SK-N-SH treated with all-trans-retinoic acid at 6 μM for 48 hours (cell line): ENCODE data around the gene EXOC4.
"Not testable (repeated sequence)": the region's sequence is repeated elsewhere in the genome, so short reads cannot be mapped to it uniquely, and the experiment has no call there.

Experiments used
- ATAC-seq: fragments of 200-7000 bp; cut with Tn5 transposase; 3 replicates; pipeline ENCODE4 v1.9.1; 2020; ENCODE audit warnings: mild to moderate bottlenecking, moderate library complexity
- ARNTL ChIP-seq: fragments of 450-650 bp; formaldehyde crosslinking; IDR thresholded peaks from 2 replicates; pipeline ENCODE4 v1.5.0; 2020; ENCODE audit warnings: low read depth, mild to moderate bottlenecking, moderate library complexity, borderline replicate concordance
- BACH2 ChIP-seq: fragments of 250-450 bp; sonication (Bioruptor Pico); IDR thresholded peaks from 2 replicates; pipeline ENCODE4 v1.9.0; 2021; ENCODE audit warnings: mild to moderate bottlenecking, borderline replicate concordance
- CSDC2 ChIP-seq: fragments of 250-450 bp; sonication (Bioruptor Pico); IDR thresholded peaks from 2 replicates; pipeline ENCODE4 v1.5.0; 2020; ENCODE audit warnings: mild to moderate bottlenecking, moderate library complexity
- GLIS3 ChIP-seq: fragments of 250-450 bp; sonication (Bioruptor Pico); IDR thresholded peaks from 2 replicates; pipeline ENCODE4 v1.5.0; 2020; ENCODE audit warnings: mild to moderate bottlenecking, moderate library complexity
- ISL1 ChIP-seq: fragments of 250-450 bp; sonication (Bioruptor Pico); IDR thresholded peaks from 2 replicates; pipeline ENCODE4 v2.1.2; 2022; ENCODE audit warnings: mild to moderate bottlenecking, moderate library complexity
- OSR1 ChIP-seq: fragments of 250-450 bp; sonication (Bioruptor Pico); IDR thresholded peaks from 2 replicates; pipeline ENCODE4 v1.8.0; 2022; ENCODE audit warnings: moderate library complexity, mild to moderate bottlenecking, inconsistent platforms
- PPARA ChIP-seq: fragments of 250-450 bp; sonication (Bioruptor Pico); IDR thresholded peaks from 2 replicates; pipeline ENCODE4 v1.5.0; 2020; ENCODE audit warnings: mild to moderate bottlenecking, borderline replicate concordance
- RARB ChIP-seq: fragments of 250-450 bp; sonication (Bioruptor Pico); IDR thresholded peaks from 2 replicates; pipeline ENCODE4 v1.8.0; 2021; ENCODE audit warnings: mild to moderate bottlenecking, moderate library complexity
- SNAI2 ChIP-seq: fragments of 250-450 bp; sonication (Bioruptor Pico); IDR thresholded peaks from 2 replicates; pipeline ENCODE4 v1.5.0; 2020; ENCODE audit warnings: mild to moderate bottlenecking, moderate library complexity
- TOX ChIP-seq: fragments of 250-450 bp; sonication (Bioruptor Pico); IDR thresholded peaks from 2 replicates; pipeline ENCODE4 v1.8.0; 2021; ENCODE audit warnings: mild to moderate bottlenecking, moderate library complexity, borderline replicate concordance
- ZFP30 ChIP-seq: fragments of 450-650 bp; formaldehyde crosslinking; IDR thresholded peaks from 2 replicates; pipeline ENCODE4 v1.5.0; 2022; ENCODE audit warnings: mild to moderate bottlenecking, moderate library complexity
- ZNF565 ChIP-seq: fragments of 450-650 bp; formaldehyde crosslinking; conservative IDR thresholded peaks from 2 replicates; pipeline ENCODE4 v1.5.0; 2020; ENCODE audit warnings: low read depth, mild to moderate bottlenecking, moderate library complexity
- ZNF70 ChIP-seq: fragments of 450-650 bp; formaldehyde crosslinking; IDR thresholded peaks from 2 replicates; pipeline ENCODE4 v1.5.0; 2020; ENCODE audit warnings: mild to moderate bottlenecking, moderate library complexity
- ZNF8 ChIP-seq: fragments of 450-650 bp; formaldehyde crosslinking; IDR thresholded peaks from 2 replicates; pipeline ENCODE4 v1.5.0; 2020; ENCODE audit warnings: mild to moderate bottlenecking, moderate library complexity
- TF ChIP-seq, protein P1 (sequence below): fragments of 250-450 bp; sonication (Bioruptor Pico); IDR thresholded peaks from 2 replicates; pipeline ENCODE4 v1.5.1; 2020; ENCODE audit warnings: low read depth, mild to moderate bottlenecking, moderate library complexity
- TF ChIP-seq, protein P2 (sequence below): fragments of 250-450 bp; sonication (Bioruptor Pico); IDR thresholded peaks from 2 replicates; pipeline ENCODE4 v1.5.1; 2021; ENCODE audit warnings: mild to moderate bottlenecking, moderate library complexity
- TF ChIP-seq, protein P3 (sequence below): fragments of 250-450 bp; sonication (Bioruptor Pico); IDR thresholded peaks from 2 replicates; pipeline ENCODE4 v1.8.0; 2021; ENCODE audit warnings: low read depth, mild to moderate bottlenecking, moderate library complexity, borderline replicate concordance
- TF ChIP-seq, protein P4 (sequence below): fragments of 250-450 bp; sonication (Bioruptor Pico); IDR thresholded peaks from 2 replicates; pipeline ENCODE4 v1.5.0; 2020; ENCODE audit warnings: mild to moderate bottlenecking, moderate library complexity
- TF ChIP-seq, protein P5 (sequence below): fragments of 250-450 bp; sonication (Bioruptor Pico); IDR thresholded peaks from 2 replicates; pipeline ENCODE4 v1.8.0; 2020; ENCODE audit warnings: mild to moderate bottlenecking, moderate library complexity, borderline replicate concordance

The EXOC4 gene

DNA sequence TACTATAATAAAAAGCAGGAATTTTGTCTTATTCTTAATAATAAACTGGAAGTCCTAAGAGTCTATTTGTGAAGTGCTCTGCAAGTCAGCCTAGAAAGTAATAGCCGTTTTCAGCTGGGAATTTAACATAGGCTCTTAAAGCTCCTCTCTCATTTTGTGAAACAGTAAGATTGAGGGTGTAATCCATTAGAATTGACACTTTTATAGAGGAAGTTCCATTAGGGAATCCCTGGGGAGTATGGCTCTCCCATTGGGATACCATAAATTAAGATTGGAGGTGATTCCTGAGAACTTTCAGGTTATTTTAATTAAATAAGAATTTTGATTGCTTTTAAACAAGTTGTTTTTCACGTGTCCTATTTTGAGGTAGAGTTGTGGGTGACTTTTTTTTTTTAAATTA lies 68.0 kb downstream of the EXOC4 start (continued):
- TF ChIP-seq, protein P1, sequence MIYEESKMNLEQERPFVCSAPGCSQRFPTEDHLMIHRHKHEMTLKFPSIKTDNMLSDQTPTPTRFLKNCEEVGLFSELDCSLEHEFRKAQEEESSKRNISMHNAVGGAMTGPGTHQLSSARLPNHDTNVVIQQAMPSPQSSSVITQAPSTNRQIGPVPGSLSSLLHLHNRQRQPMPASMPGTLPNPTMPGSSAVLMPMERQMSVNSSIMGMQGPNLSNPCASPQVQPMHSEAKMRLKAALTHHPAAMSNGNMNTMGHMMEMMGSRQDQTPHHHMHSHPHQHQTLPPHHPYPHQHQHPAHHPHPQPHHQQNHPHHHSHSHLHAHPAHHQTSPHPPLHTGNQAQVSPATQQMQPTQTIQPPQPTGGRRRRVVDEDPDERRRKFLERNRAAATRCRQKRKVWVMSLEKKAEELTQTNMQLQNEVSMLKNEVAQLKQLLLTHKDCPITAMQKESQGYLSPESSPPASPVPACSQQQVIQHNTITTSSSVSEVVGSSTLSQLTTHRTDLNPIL, result no peak
- TF ChIP-seq ZNF70 (CRISPR knock-in tag), result no peak
- TF ChIP-seq, protein P2, sequence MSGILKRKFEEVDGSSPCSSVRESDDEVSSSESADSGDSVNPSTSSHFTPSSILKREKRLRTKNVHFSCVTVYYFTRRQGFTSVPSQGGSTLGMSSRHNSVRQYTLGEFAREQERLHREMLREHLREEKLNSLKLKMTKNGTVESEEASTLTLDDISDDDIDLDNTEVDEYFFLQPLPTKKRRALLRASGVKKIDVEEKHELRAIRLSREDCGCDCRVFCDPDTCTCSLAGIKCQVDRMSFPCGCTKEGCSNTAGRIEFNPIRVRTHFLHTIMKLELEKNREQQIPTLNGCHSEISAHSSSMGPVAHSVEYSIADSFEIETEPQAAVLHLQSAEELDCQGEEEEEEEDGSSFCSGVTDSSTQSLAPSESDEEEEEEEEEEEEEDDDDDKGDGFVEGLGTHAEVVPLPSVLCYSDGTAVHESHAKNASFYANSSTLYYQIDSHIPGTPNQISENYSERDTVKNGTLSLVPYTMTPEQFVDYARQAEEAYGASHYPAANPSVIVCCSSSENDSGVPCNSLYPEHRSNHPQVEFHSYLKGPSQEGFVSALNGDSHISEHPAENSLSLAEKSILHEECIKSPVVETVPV, result no peak
- no peak for TF ChIP-seq OSR1 (CRISPR knock-in tag)
- no peak for TF ChIP-seq SNAI2 (CRISPR knock-in tag)

DNA sequence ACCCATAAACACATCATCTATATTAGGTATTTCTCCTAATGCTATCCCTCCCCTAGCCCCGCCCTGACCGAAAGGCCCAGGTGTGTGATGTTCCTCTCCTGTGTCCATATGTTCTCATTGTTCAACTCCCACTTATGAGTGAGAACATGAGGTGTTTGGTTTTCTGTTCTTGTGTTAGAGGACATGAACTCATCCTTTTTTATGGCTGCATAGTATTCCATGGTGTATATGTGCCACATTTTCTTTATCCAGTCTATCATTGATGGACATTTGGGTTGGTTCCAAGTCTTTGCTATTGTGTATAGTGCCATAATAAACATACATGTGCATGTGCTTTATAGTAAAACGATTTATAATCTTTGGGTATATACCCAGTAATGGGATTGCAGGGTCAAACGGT lies 68.5 kb downstream of the EXOC4 start:
- peak; percentile 84 for TF ChIP-seq ZNF8 (CRISPR knock-in tag)
- ATAC-seq, result not testable (repeated sequence)

DNA sequence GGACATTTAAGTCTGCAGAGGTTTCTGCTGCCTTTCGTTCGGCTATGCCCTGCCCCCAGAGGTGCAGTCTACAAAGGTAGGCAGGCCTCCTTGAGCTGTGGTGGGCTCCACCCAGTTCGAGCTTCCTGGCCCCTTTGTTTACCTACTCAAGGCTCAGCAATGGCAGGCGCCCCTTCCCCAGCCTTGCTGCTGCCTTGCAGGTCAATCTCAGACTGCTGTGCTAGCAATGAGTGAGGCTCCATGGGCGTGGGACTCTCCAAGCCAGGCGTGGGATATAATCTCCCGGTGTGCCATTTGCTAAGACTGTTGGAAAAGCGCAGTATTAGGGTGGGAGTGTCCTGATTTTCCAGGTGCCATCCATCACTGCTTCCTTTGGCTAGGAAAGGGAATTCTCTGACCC lies 73.9 kb downstream of the EXOC4 start:
- ATAC-seq, result not testable (repeated sequence)

DNA sequence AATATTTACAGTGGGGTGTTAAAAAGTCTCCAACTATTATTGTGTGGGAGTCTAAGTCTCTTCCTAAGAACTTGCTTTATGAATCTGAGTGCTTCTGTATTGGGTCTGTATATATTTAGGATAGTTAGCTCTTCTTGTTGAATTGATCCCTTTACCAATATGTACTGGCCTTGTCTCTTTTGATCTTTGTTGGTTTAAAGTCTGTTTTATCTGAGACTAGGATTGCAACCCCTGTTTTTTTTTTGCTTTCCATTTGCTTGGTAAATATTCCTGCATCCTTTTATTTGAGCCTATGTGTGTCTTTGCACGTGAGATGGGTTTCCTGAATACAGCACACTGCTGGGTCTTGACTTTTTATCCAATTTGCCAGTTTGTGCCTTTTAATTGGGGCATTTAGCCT lies 75.1 kb downstream of the EXOC4 start:
- not testable (repeated sequence) for ATAC-seq

DNA sequence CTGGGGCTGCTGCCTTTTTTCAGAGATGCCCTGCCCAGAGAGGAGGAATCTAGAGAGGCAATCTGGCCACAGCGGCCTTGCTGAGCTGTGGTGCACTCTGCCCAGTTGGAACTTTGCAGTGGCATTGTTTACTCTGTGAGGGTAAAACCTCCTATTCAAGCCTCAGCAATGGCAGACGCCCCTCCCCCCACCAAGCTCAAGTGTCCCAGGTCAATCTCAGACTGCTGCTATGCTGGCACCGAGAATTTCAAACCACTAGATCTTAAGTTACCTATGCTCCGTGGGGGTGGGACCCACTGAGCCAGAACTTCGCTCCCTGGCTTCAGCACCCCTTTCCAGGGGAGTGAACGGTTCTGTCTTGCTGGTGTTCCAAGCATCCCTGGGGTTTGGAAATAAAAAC lies 77.2 kb downstream of the EXOC4 start:
- no peak for ATAC-seq
- TF ChIP-seq ZFP30 (CRISPR knock-in tag) (no peak), OSR1 (CRISPR knock-in tag) (no peak), PPARA (CRISPR knock-in tag) (no peak), ARNTL (CRISPR knock-in tag) (no peak), ZNF70 (CRISPR knock-in tag) (no peak), ISL1 (CRISPR knock-in tag) (no peak), TOX (CRISPR knock-in tag) (no peak), ZNF565 (no peak), SNAI2 (CRISPR knock-in tag) (no peak), CSDC2 (CRISPR knock-in tag) (no peak), GLIS3 (no peak), RARB (CRISPR knock-in tag) (no peak), BACH2 (no peak)
- TF ChIP-seq, protein P1, result no peak
- TF ChIP-seq, protein P3, sequence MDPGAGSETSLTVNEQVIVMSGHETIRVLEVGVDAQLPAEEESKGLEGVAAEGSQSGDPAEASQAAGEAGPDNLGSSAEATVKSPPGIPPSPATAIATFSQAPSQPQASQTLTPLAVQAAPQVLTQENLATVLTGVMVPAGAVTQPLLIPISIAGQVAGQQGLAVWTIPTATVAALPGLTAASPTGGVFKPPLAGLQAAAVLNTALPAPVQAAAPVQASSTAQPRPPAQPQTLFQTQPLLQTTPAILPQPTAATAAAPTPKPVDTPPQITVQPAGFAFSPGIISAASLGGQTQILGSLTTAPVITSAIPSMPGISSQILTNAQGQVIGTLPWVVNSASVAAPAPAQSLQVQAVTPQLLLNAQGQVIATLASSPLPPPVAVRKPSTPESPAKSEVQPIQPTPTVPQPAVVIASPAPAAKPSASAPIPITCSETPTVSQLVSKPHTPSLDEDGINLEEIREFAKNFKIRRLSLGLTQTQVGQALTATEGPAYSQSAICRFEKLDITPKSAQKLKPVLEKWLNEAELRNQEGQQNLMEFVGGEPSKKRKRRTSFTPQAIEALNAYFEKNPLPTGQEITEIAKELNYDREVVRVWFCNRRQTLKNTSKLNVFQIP (CRISPR knock-in tag), result no peak
- TF ChIP-seq, protein P4, sequence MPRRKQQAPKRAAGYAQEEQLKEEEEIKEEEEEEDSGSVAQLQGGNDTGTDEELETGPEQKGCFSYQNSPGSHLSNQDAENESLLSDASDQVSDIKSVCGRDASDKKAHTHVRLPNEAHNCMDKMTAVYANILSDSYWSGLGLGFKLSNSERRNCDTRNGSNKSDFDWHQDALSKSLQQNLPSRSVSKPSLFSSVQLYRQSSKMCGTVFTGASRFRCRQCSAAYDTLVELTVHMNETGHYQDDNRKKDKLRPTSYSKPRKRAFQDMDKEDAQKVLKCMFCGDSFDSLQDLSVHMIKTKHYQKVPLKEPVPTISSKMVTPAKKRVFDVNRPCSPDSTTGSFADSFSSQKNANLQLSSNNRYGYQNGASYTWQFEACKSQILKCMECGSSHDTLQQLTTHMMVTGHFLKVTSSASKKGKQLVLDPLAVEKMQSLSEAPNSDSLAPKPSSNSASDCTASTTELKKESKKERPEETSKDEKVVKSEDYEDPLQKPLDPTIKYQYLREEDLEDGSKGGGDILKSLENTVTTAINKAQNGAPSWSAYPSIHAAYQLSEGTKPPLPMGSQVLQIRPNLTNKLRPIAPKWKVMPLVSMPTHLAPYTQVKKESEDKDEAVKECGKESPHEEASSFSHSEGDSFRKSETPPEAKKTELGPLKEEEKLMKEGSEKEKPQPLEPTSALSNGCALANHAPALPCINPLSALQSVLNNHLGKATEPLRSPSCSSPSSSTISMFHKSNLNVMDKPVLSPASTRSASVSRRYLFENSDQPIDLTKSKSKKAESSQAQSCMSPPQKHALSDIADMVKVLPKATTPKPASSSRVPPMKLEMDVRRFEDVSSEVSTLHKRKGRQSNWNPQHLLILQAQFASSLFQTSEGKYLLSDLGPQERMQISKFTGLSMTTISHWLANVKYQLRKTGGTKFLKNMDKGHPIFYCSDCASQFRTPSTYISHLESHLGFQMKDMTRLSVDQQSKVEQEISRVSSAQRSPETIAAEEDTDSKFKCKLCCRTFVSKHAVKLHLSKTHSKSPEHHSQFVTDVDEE (CRISPR knock-in tag), result no peak
- TF ChIP-seq, protein P5, sequence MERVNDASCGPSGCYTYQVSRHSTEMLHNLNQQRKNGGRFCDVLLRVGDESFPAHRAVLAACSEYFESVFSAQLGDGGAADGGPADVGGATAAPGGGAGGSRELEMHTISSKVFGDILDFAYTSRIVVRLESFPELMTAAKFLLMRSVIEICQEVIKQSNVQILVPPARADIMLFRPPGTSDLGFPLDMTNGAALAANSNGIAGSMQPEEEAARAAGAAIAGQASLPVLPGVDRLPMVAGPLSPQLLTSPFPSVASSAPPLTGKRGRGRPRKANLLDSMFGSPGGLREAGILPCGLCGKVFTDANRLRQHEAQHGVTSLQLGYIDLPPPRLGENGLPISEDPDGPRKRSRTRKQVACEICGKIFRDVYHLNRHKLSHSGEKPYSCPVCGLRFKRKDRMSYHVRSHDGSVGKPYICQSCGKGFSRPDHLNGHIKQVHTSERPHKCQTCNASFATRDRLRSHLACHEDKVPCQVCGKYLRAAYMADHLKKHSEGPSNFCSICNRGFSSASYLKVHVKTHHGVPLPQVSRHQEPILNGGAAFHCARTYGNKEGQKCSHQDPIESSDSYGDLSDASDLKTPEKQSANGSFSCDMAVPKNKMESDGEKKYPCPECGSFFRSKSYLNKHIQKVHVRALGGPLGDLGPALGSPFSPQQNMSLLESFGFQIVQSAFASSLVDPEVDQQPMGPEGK (CRISPR knock-in tag), result no peak
- TF ChIP-seq, protein P2, result no peak
